Lower lobe of right lung (tissue), 2 donors: ENCODE measurements around the gene C4BPA. TPM values are rescaled to one million over a fixed set of nuclear protein-coding genes. Genes with fewer than 3 reads are reported as not detected.

ENCODE experiments used
- ATAC-seq, 2 donors: fragments of 200-7000 bp; cut with Tn5 transposase; one replicate each; pipeline ENCODE4 v1.9.1; 2020 to 2022; ENCODE audit warnings: mild to moderate bottlenecking in 2 of 2, moderate library complexity in 2 of 2
- DNase-seq: peaks from one replicate; pipeline ENCODE4 v3.0.0-alpha.2; 2020
- H3K27ac ChIP-seq: fragments of 200-600 bp; one replicate; pipeline ENCODE4 v1.8.0; 2022
- H3K27me3 ChIP-seq: fragments of 200-600 bp; one replicate; pipeline ENCODE4 v1.8.0; 2022; ENCODE audit warnings: low read depth
- H3K36me3 ChIP-seq: fragments of 200-600 bp; one replicate; pipeline ENCODE4 v1.8.0; 2022; ENCODE audit warnings: mild to moderate bottlenecking
- H3K4me1 ChIP-seq: fragments of 200-600 bp; one replicate; pipeline ENCODE4 v1.8.0; 2022
- H3K4me3 ChIP-seq: fragments of 200-600 bp; one replicate; pipeline ENCODE4 v1.8.0; 2022; ENCODE audit warnings: mild to moderate bottlenecking
- H3K9me3 ChIP-seq: fragments of 200-600 bp; one replicate; pipeline ENCODE4 v1.8.0; 2022
- CTCF ChIP-seq: fragments of 200-600 bp; IDR thresholded peaks from one replicate; pipeline ENCODE4 v1.8.0; 2022; ENCODE audit warnings: antibody characterized with exemption, mild to moderate bottlenecking
- intact Hi-C: fragments of 100-400 bp; cut with DNase I; formaldehyde crosslinking; loops from one replicate; pipeline ENCODE4 v1.11.0; 2022
- total RNA-seq: library from RNA; stranded (reverse); fragmentation: NEBNext Ultra II Directional; extraction: Animal tissue kit (Norgen Biotek cat#: 25700); gene quantifications from one replicate; pipeline ENCODE4 v1.2.1, GENCODE V29; 2021
- donor health status: DM: no; HTN: yes; CAD: no; lungs with severe emphysema.

The C4BPA gene
- total RNA-seq, 1 donor from 2014 or later = 65.2 TPM

- Histone ChIP-seq H3K9me3 (no peaks in the 10 kb centered on the region), H3K27me3 (no peaks in the 10 kb centered on the region), H3K4me3 (no peak overlapping the region), H3K36me3 (peaks cover 76% of the 10 kb centered on the region), H3K4me1 (peaks cover 4% of the 10 kb centered on the region), H3K27ac (peak overlapping the region; percentile 56)
- ATAC-seq = peak; percentile 93 to 95
- intact Hi-C loops = no loop called here
- no peak for TF ChIP-seq CTCF
- peak; percentile 77 for DNase-seq
These were observed 39.5 kb upstream of the C4BPA start for GRCh38 chr1:207064561-207064960.

DNA sequence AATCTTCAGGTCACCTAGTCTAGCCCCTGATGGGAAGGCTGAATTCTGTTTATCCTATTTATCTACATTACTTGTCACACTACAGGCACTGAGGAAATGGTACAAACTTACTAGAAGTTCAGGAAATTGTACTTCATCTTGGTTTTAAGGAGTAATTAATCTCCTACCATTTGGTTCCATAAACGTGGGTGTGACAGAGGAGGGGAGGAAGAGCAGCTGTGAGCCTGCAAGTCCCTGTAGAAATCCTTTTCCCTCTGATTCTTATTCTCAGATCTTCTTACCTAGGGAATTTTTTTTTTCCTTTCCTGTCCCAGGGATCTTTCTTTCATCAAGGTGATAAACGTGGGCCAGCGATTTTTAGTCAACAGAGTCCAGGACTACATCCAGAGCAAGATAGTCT lies 36.8 kb upstream of the C4BPA start:
- no peaks in the 10 kb centered on the region for H3K27me3 ChIP-seq
- H3K27ac ChIP-seq = no peak overlapping the region
- H3K9me3 ChIP-seq = no peaks in the 10 kb centered on the region
- no peak overlapping the region for H3K4me3 ChIP-seq
- H3K4me1 ChIP-seq = no peaks in the 10 kb centered on the region
- DNase-seq (no peak), ATAC-seq (no peak)
- peaks cover 86% of the 10 kb centered on the region for H3K36me3 ChIP-seq
- no peak for TF ChIP-seq CTCF
- intact Hi-C loops = no loop called here

DNA sequence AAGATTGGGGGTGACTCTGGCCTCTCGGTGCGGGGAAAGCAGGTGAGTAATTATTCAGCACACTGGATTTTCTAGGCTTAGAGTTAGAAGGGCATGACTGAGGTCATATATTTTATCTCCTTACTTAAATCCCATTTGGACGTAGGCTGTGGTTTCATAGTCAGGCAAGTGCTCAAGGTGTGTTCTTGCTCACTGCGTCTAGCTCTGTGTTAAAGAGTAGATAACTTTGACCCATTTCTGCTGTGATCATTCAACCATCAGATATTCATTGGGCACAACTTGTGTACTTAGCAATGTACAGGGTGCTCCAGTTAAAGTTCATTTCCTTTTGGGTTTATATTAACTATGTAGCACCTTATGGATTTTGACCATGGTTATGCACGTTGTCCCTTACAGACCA lies 36.4 kb upstream of the C4BPA start:
- Histone ChIP-seq H3K9me3 (no peaks in the 10 kb centered on the region), H3K36me3 (peaks cover 86% of the 10 kb centered on the region), H3K27me3 (no peaks in the 10 kb centered on the region), H3K4me3 (no peak overlapping the region), H3K27ac (no peak overlapping the region), H3K4me1 (no peaks in the 10 kb centered on the region)
- DNase-seq = no peak
- intact Hi-C loops = no loop called here
- no peak for TF ChIP-seq CTCF
- ATAC-seq = no peak

GRCh38 chr1:207069061-207069460 lies 35.0 kb upstream of the C4BPA start:
- Histone ChIP-seq H3K4me1 (no peaks in the 10 kb centered on the region), H3K36me3 (peaks cover 83% of the 10 kb centered on the region), H3K4me3 (no peak overlapping the region), H3K27ac (no peak overlapping the region), H3K9me3 (no peaks in the 10 kb centered on the region), H3K27me3 (no peaks in the 10 kb centered on the region)
- DNase-seq (no peak), ATAC-seq (peak in 1 of 2 donors; percentile 29)
- TF ChIP-seq CTCF = no peak
- intact Hi-C loops = no loop called here

DNA sequence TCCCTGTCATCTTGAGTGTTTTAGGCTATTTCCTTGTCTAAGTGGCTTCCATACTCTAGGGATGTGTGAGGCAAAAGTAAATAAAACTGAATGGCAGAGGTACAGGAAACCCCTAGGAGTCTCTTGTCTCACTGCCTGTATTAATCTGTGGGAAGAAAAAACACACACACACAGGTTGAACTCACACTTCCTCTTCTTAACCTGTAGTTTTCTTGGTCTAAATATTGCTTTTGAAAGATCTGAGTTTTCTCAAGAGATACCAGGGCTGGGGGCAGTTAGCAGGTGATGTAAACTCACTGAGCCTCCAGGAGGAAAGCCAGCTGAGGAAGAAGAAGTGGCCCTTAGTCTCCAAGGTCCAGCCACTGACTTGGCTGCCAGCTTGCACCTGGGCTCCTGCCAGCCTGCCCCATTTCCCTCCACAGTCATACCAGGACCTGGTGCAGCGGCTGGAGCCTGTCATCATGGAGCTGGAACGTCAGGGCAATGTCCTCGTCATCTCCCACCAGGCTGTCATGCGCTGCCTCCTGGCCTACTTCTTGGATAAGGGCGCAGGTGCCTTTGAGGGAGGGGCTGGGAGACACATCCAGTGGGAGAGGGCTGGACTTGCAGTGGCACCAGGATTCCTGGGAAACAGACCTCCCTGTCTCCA lies 34.1 kb upstream of the C4BPA start:
- Histone ChIP-seq H3K4me1 (no peaks in the 10 kb centered on the region), H3K9me3 (no peaks in the 10 kb centered on the region), H3K27ac (no peak overlapping the region), H3K36me3 (peaks cover 80% of the 10 kb centered on the region), H3K27me3 (no peaks in the 10 kb centered on the region), H3K4me3 (no peak overlapping the region)
- DNase-seq (no peak), ATAC-seq (peak in 1 of 2 donors; percentile 7)
- TF ChIP-seq CTCF = no peak
- intact Hi-C loops = no loop called here
